ENCODE data around the gene SNED1. TPM values are rescaled to one million over a fixed set of nuclear protein-coding genes. Genes with fewer than 3 reads are reported as not detected.

The SNED1 gene
- total RNA-seq, 2 donors from 2014 or later = 12.2 to 31.9 TPM

DNA sequence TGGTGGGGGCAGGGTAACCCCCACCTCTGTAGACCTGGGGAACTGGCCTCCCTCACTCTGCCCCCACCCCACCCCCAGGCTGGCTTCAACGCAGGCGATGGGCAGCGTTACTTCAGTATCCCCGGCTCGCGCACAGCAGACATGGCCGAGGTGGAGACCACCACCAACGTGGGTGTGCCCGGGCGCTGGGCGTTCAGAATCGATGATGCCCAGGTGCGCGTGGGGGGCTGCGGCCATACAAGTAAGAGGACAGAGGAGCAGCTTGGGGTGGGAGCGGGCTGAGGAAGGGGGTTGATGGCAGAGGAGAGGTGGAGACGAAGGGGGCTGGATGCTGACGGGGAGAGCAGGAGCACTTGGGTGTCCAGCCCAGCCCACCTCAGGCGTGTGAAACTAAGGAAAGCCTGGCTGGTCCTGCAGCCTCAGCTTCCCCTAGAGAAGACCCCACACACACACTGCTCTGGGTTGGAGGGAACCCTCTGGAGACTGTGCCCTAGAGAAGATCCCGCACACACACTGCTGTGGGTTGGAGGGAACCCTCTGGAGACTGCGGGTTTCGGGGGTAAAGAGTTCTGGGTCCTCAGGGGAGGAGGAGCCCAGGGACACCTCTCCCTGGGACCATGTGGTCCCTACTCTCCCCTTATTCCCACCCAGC is 36.2 kb downstream of the SNED1 start:
- ATAC-seq (no peak), DNase-seq (no peak)
- intact Hi-C loops (cut with DNase I) = no loop called here

GRCh38 chr2:241035142-241035817 is 36.9 kb downstream of the SNED1 start:
- no peak for DNase-seq
- intact Hi-C loops (cut with DNase I) = no loop called here
- ATAC-seq = no peak

DNA sequence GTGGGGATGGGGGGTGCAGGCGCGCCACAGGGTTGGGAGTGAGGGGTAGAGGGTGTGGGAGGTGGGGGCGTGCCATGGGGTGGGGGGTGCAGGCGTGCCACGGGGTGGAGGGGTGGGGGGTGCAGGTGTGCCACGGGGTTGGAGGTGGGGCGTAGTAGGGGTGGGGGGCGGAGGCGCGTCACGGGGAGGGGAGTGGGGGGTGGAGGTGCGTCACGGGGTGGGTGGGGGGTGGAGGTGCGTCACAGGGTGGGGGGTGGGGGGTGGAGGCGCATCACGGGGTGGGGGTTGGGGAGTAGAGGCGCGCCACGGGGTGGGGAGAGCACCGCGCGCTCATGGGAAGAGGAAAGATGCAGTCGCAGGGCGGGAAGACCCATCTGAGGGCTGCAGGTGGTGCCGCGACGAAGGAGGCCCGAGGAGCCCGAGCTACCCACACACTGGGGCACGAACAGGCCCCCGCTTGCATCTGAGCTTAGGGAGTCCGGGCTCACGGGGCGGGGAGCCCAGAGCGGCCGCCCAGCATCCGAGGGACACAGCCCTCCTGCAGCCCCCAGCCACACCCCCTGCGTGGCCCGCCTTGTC is 37.5 kb downstream of the SNED1 start:
- ATAC-seq (peak; percentile 21 to 43), DNase-seq (no peak)
- intact Hi-C loops (cut with DNase I) = no loop called here

DNA sequence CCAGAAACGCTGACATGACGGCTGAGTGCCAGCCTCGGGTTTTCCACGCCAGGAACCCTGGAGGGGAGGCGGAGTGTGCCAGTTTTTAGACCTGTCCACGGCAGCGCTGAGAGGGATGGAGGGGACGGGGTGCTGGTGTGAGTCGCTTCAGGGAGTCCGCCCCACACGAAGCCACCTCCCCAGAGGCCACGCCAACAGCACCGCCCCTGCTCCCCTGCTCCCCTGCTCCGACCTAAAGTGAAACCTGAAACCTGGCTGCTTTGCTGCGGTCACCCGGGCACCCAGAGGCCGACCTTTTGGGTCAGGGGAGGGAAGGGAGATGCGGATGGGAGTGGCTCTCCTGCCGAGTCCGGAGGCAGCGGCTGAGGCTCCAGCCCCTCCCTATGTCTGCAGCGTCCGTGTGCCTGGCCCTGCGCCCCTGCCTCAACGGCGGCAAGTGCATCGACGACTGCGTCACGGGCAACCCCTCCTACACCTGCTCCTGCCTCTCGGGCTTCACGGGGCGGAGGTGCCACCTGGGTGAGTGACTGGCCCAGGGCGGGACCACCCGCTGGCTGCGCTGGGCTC is 38.1 kb downstream of the SNED1 start:
- peak; percentile 39 to 51 for ATAC-seq

GRCh38 chr2:241036964-241037421 is 38.6 kb downstream of the SNED1 start:
- intact Hi-C loops (cut with DNase I) = no loop called here
- ATAC-seq = peak in 1 of 2 donors; percentile 7
- no peak for DNase-seq

More for the DNA sequence above, 38.1 kb downstream of the SNED1 start:
- intact Hi-C loops (cut with DNase I) = no loop called here
- no peak for DNase-seq

DNA sequence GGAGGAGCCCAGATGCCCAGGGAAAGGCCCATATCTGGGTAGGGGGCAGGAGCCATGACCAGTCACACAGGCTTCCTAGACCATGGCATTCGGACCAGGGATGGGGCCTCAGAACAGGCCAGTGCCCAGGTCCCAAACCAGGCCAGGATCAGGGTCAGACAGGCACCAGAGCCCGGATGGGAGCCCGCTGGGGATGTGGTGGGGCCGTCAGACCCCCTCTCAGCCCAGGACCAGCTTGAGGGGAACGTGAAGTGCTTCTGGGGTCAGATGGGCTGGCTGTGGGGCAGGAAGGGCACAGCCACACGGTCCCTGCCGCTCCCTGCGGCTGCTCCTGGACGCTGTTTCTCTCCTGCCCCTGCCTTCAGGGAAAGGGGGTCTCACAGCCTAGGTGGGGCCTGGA is 39.1 kb downstream of the SNED1 start:
- DNase-seq (no peak), ATAC-seq (no peak)
- intact Hi-C loops (cut with DNase I) = no loop called here

- DNase-seq (no peak), ATAC-seq (no peak)
- intact Hi-C loops (cut with DNase I) = no loop called here
Measured at GRCh38 chr2:241038374-241039180, 40.2 kb downstream of the SNED1 start.

- intact Hi-C loops (cut with DNase I) = no loop called here
- DNase-seq (no peak), ATAC-seq (no peak)
Measured at GRCh38 chr2:241039416-241039815, 41.0 kb downstream of the SNED1 start.

DNA sequence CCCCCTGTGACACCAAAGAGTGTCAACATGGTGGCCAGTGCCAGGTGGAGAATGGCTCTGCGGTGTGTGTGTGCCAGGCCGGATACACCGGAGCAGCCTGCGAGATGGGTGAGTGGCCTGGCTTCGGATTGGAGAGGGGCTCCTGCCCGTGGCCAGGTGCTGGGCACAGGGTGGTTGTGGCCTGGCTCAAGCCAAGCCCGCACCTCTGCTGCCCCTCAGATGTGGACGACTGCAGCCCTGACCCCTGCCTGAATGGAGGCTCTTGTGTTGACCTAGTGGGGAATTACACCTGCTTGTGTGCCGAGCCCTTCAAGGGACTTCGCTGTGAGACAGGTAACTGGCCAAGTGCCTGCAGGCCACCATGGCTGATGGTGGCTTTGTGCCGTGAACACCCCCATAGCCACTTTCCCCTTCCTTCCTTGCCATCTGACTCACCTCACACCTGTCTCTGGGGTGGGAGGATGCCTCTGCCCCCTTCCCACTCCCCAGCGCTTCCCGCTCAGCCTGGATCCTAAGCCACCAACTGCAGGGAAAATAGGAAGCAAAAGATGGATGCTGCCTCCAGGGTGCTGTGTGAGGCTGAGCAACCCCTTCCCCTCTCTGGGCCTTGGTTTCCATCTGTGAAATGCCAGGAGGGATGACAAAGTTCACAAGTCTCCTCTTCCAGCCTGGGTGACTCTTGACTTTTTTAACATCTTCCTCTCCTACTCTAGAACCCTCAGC is 41.8 kb downstream of the SNED1 start:
- ATAC-seq (no peak), DNase-seq (no peak)
- intact Hi-C loops (cut with DNase I) = no loop called here

- intact Hi-C loops (cut with DNase I) = no loop called here
- DNase-seq (no peak), ATAC-seq (no peak)
Measured at GRCh38 chr2:241041589-241042158, 43.3 kb downstream of the SNED1 start.

DNA sequence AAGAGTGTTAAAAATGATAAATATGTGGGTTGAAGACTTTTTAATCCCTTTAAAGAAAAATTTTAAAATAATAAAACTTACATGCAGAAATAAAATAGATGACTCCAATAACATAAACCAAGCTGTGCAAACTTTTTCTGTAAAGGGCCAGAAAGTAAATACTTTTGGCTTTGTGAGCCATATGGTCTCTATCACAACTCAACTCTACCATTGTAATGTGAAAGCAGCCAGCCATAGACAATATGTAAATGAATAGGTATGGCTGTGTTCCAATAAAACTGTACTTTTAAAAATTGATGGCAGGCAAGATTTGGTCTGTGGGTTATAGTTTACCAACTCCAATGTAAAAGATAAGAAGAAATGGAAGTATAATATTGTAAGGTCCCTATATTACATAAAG is 45.2 kb downstream of the SNED1 start:
- intact Hi-C loops (cut with DNase I) = no loop called here
- no peak for ATAC-seq
- DNase-seq = no peak

GRCh38 chr2:241047253-241048010 is 49.0 kb downstream of the SNED1 start:
- DNase-seq (no peak), ATAC-seq (no peak)
- intact Hi-C loops (cut with DNase I) = no loop called here

DNA sequence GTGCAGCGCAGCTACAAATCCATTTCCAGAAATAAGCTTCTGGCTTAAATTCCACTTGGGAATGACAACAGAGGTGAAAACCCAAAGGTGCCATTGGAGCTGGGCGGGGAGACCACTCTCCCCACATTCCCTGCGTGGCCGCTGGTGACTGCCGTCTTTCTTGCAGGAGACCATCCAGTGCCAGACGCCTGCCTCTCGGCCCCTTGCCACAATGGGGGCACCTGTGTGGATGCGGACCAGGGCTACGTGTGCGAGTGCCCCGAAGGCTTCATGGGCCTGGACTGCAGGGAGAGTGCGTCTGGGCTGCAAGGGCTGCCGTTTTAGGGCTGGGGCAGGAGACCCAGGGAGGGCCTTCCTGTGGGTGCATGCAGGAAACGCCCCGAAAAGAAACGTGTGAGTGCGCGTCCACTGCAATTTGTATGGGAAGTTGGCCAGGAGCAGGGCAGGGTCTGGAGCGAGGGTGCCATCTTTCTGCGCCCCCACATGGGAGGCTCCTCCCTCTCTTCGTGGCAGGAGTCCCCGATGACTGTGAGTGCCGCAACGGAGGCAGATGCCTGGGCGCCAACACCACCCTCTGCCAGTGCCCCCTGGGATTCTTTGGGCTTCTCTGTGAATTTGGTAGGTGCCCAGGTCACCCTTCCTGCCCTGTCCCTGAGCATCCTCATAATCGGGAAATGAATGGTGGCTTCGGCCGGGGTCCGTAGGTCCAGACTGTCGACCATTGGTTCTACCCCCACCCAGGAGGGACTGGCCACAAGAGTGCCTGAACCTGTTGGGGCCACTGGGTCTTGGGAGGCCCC is 49.9 kb downstream of the SNED1 start:
- ATAC-seq (no peak), DNase-seq (no peak)

DNA sequence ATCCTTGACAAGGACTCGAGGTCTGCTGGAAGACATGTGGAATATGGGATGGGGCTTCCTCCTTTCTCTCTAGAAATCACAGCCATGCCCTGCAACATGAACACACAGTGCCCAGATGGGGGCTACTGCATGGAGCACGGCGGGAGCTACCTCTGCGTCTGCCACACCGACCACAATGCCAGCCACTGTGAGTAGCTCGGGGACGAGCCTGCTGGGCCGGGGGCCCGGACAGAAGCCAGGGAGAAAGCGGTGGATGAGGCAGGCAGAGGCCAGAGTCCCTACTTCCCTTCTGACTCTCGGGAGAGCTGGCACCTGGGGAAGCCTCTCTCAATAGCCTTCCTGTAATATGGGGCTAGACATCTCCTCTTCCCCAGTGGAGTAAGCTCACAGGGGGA is 50.5 kb downstream of the SNED1 start:
- intact Hi-C loops (cut with DNase I) = no loop called here
- DNase-seq = no peak
- no peak for ATAC-seq

More for the DNA sequence above, 49.9 kb downstream of the SNED1 start:
- intact Hi-C loops (cut with DNase I) = no loop called here

- ATAC-seq = peak; percentile 29 to 42
- intact Hi-C loops (cut with DNase I) = no loop called here
- no peak for DNase-seq
Measured at GRCh38 chr2:241049739-241050623, 51.6 kb downstream of the SNED1 start.
